Epithelial cell of prostate (primary cell): ENCODE data around the gene HBA1.
"Not testable (repeated sequence)": the region's sequence is repeated elsewhere in the genome, so short reads cannot be mapped to it uniquely, and the experiment has no call there.

Source experiments
- DNase-seq: peaks from one replicate; pipeline ENCODE4 v3.0.0-alpha.2; 2011; ENCODE audit warnings: low read depth, low spot score
- H3K27ac ChIP-seq: fragments of 450-650 bp; 2 replicates; pipeline ENCODE4 v1.5.1; 2017; ENCODE audit warnings: mild to moderate bottlenecking

Gene HBA1

GRCh38 chr16:176477-177382 is at the start of gene HBA1:
Gene HBA1 (plus strand): TSS chr16:176680. CDS start chr16:176717, 37 bp downstream.
- H3K27ac ChIP-seq, DNase-seq: not testable (repeated sequence)

DNA sequence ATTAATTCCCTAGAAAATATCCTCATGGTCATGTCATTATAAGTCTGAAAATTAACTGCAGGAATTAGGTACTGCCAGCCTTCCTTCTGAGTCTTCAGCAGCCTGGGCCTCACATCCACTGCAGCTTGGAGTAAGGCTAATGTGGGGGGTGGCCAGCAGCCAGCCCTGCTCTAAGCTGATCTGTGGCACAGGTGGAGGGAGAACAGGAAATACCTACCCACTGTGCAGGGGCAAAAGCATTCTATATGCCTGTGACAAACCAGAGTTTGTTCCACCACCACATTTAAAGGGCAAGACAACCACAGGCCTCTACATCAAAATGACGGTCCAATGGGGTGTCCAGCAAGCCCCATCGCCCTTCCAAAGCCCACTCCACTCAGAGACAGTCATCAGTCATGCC is 47.4 kb upstream of the HBA1 start:
- no peak overlapping the region for H3K27ac ChIP-seq
- DNase-seq = no peak

- DNase-seq = no peak
- no peak overlapping the region for H3K27ac ChIP-seq
These were observed 45.8 kb upstream of the HBA1 start for GRCh38 chr16:130533-131173.

DNA sequence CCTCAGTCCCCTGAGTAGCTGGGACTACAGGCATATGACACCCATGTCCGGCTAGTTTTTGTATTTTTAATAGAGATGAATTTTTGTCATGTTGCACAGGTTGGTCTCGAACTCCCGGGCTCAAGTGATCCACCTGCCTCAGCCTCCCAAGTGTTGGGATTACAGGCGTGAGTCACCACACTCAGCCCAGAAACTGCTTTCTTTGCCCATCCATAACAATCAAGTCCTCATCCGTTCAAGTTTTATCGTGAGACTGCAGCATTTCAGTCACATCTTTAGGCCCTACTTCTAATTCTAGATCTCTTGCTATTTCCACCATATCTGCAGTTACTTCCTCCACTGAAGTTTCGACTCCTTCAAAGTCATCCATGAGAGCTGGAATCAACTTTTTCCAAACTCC is 44.4 kb upstream of the HBA1 start:
- DNase-seq = no peak
- no peak overlapping the region for H3K27ac ChIP-seq

GRCh38 chr16:133716-134115 is 42.8 kb upstream of the HBA1 start:
- DNase-seq = no peak
- no peak overlapping the region for H3K27ac ChIP-seq

GRCh38 chr16:138049-138417 is 38.4 kb upstream of the HBA1 start:
- no peak overlapping the region for H3K27ac ChIP-seq
- no peak for DNase-seq

DNA sequence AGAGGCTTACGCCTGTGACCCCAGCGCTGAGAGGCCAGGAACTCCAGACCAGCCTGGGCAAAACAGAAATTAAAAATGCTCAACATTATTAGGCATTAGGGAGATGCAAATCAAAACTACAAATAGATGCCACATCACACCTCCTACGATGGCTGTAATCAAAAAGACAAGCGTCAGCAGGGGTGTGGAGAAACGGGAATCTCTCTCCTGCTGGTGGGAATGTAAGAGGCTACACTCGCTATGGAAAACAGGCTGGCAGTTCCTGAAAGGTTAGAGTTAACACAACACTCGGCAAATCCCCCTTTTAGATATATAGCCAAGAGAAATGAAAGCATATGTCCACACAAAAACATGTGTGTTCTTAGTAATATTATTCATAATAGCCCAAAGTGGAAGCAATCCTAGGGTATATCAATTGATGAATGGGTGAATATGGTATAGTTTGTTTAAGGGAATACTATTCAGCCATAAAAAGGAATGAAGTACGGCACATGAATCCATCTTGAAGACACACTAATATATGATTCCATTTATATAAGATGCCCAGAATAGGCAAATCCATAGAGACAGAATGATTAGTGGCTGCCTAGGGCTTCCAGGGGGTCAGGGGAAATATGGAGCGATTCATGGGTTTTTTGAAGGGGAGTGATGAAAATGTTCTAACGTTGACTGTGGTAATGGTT is 36.2 kb upstream of the HBA1 start:
- no peak overlapping the region for H3K27ac ChIP-seq
- DNase-seq = no peak

GRCh38 chr16:142405-142967 is 34.0 kb upstream of the HBA1 start:
- DNase-seq = no peak
- no peak overlapping the region for H3K27ac ChIP-seq

- no peak for DNase-seq
- H3K27ac ChIP-seq = no peak overlapping the region
These were observed 33.4 kb upstream of the HBA1 start for GRCh38 chr16:143047-143446.

GRCh38 chr16:143456-143855 is 33.0 kb upstream of the HBA1 start:
- no peak for DNase-seq
- H3K27ac ChIP-seq = no peak overlapping the region

DNA sequence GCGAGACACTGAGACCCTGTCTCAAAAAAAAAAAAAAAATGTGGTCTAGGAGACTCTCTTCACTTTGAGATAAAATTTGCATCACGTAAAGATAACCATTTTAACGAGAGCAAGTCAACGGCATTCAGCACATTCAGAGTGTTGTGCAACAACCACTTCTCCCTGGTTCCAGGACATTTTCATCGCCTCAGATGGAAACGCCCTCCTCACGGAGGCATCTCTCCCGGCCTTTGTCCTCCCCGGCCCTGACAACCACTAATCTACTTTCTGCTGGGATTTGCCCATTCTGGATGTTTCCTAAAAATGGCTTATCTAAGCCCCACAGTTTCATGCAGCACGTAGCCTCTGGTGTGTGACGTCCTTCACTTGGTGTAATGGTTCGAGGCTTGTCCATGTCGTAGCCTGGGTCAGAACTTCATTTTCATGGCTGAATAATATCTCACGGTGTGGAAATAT is 31.7 kb upstream of the HBA1 start:
- H3K27ac ChIP-seq = no peak overlapping the region
- DNase-seq = no peak

- DNase-seq = no peak
- no peak overlapping the region for H3K27ac ChIP-seq
These were observed 29.8 kb upstream of the HBA1 start for GRCh38 chr16:146646-147045.

DNA sequence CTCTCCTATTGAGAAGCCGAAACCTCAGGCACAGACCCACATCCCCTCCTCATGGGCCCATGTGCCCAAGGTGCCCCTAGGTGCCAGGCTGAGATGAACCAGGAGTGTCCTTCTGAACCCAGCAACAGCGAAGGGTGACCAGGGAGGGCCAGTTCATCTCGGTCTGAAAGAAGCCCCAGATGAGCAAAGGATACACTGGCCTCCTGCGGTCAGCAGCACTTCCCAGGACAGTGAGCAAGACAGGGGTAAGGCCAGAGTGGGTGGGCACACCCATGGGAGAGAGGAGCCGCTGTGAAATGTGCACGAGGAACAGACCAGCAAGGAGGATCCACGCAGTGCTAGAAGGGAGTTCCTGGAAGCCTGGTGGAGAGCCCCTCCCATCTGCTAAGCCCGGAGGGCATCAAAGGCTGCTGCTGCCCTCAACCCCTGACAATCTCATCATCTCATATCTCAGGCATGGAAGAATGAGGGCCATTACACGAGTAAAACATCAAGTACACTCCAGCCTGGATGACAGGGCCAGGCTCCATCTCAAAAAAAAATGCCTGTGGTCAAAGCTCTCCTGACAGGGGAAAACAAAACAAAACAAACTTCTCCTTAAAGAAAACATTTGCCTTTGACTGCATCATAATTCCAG is 27.3 kb upstream of the HBA1 start:
- H3K27ac ChIP-seq = no peak overlapping the region
- DNase-seq = no peak

DNA sequence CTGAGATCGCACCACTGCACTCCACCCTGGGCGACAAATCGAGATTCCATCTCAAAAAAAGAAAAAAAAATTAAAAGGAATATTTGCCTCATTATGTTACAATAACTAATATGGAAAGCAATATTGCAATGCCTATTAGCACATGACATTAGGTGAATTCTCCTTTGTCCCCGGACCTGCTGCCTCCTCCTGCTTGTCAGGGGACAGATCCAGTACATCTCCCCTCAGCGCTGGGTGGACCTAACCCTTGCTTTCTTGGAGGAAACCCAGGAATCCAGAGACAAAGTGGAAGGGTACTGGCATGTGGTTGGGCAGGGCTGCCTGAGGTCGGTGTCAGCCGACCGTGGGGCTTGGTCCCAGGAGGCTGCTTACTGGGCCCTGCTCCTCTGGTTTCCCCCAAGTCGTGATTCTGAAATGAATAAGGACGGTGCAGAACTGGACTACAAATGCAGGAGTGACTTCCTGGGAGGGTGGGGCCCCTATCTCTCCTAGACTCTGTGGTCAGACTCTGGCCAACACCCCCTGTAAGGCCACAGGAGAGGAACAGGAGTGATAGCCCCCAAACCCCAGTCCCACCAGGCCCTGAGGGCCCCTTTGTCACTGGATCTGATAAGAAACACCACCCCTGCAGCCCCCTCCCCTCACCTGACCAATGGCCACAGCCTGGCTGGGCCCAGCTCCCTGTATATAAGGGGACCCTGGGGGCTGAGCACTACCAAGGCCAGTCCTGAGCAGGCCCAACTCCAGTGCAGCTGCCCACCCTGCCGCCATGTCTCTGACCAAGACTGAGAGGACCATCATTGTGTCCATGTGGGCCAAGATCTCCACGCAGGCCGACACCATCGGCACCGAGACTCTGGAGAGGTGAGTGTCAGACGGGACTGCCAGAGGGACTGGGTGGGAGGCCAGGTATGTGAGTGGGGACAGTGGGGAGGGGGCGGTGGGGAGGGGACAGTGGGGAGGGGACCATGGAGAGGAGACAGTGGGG is 24.0 kb upstream of the HBA1 start, which contains the start of gene HBZ:
Gene HBZ, plus strand, starts transcription at position 504 of the 988 bp plus-strand sequence. Its CDS starts 266 bp downstream, at position 770.
- no peak for DNase-seq
- H3K27ac ChIP-seq = no peak within 1 kb of the TSS

DNA sequence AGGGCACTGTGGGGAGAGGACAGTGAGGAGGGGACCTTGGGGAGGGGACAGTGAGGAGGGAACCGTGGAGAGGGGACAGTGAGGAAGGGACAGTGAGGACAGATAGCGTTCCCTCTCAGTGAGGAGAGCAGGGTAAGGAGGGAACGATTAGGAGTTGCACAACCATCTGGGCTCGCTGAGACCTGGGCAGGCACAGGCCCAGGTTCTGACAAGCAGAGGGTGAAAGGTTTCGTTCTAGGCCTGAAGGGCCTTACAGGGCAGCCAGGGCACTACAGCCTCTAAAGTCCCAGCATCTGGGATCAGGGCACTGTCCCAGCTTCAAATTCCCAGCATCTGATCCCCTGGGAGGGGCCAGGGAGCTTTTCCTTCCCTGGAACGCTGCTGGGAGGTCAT is 23.4 kb upstream of the HBA1 start:
- H3K27ac ChIP-seq, DNase-seq: not testable (repeated sequence)

- H3K27ac ChIP-seq, DNase-seq: not testable (repeated sequence)
These were observed 22.8 kb upstream of the HBA1 start for GRCh38 chr16:153550-154216.

GRCh38 chr16:154217-155030 is 22.1 kb upstream of the HBA1 start:
- DNase-seq = no peak
- no peak overlapping the region for H3K27ac ChIP-seq

- DNase-seq = no peak
- H3K27ac ChIP-seq = no peak overlapping the region
These were observed 21.5 kb upstream of the HBA1 start for GRCh38 chr16:155031-155398.
